DOHH2 (cell line): ENCODE data around the gene GOT2.

Source experiments
- H3F3A ChIP-seq: fragments of 200-600 bp; sonication (generic), shearing (Covaris generic); 2 replicates; pipeline ENCODE4 v1.6.0; 2016; ENCODE audit warnings: antibody characterized with exemption, mild to moderate bottlenecking; ENCODE audit not compliant: control insufficient read depth, insufficient read depth
- H3K27ac ChIP-seq: fragments of 200-600 bp; sonication (generic); 2 replicates; pipeline ENCODE4 v1.5.1; 2014; ENCODE audit warnings: low read depth, mild to moderate bottlenecking, low read length, moderate library complexity
- H3K27me3 ChIP-seq: fragments of 200-600 bp; sonication (generic); 2 replicates; pipeline ENCODE4 v1.6.1; 2014; ENCODE audit warnings: mild to moderate bottlenecking, low read length, mixed read lengths; ENCODE audit not compliant: control insufficient read depth
- H3K36me3 ChIP-seq: fragments of 200-600 bp; sonication (generic); 2 replicates; pipeline ENCODE4 v1.6.1; 2014; ENCODE audit warnings: mild to moderate bottlenecking, low read length, moderate library complexity, mixed read lengths; ENCODE audit not compliant: control insufficient read depth
- H3K4me1 ChIP-seq: fragments of 200-600 bp; sonication (generic); 2 replicates; pipeline ENCODE4 v1.6.1; 2014; ENCODE audit warnings: mild to moderate bottlenecking, low read length, mixed read lengths; ENCODE audit not compliant: control insufficient read depth
- H3K4me2 ChIP-seq: fragments of 200-600 bp; sonication (generic); 2 replicates; pipeline ENCODE4 v1.6.0; 2014; ENCODE audit warnings: mild to moderate bottlenecking, low read length, moderate library complexity
- H3K4me3 ChIP-seq: fragments of 200-600 bp; sonication (generic); 2 replicates; pipeline ENCODE4 v1.5.1; 2014; ENCODE audit warnings: mild to moderate bottlenecking, low read length, mixed read lengths
- H3K79me2 ChIP-seq: fragments of 200-600 bp; sonication (generic); 2 replicates; pipeline ENCODE4 v1.6.1; 2014; ENCODE audit warnings: mild to moderate bottlenecking, low read length, mixed read lengths; ENCODE audit not compliant: control insufficient read depth
- H3K9me2 ChIP-seq: fragments of 200-600 bp; sonication (generic); replicated peaks from 2 replicates; pipeline ENCODE4 v1.6.1; 2014; ENCODE audit warnings: mild to moderate bottlenecking, low read length, mixed read lengths; ENCODE audit not compliant: control insufficient read depth
- H3K9me3 ChIP-seq: fragments of 200-600 bp; sonication (generic); 2 replicates; pipeline ENCODE4 v1.6.1; 2014; ENCODE audit warnings: antibody characterized with exemption, low read length, mixed read lengths; ENCODE audit not compliant: control insufficient read depth, insufficient read depth
- H4K20me1 ChIP-seq: fragments of 200-600 bp; sonication (generic); 2 replicates; pipeline ENCODE4 v1.6.0; 2014; ENCODE audit warnings: low read depth, mild to moderate bottlenecking, antibody characterized with exemption, low read length, moderate library complexity; ENCODE audit not compliant: control insufficient read depth, insufficient read depth
- CTCF ChIP-seq: fragments of 200-600 bp; sonication (generic); IDR thresholded peaks from one replicate; pipeline ENCODE4 v1.5.1; 2014; ENCODE audit warnings: antibody characterized with exemption, mild to moderate bottlenecking, low read depth, low read length; ENCODE audit not compliant: poor library complexity, severe bottlenecking
- EZH2phosphoT487 ChIP-seq: fragments of 200-600 bp; sonication (generic); IDR thresholded peaks from 2 replicates; pipeline ENCODE4 v1.6.1; 2017; ENCODE audit warnings: borderline replicate concordance, mild to moderate bottlenecking, antibody characterized with exemption, low read length, moderate library complexity, mixed read lengths

The GOT2 gene

GRCh38 chr16:58717994-58718393 lies 16.1 kb downstream of the GOT2 start:
- Histone ChIP-seq H3K9me2 (no peaks in the 10 kb centered on the region), H3K27me3 (no peaks in the 10 kb centered on the region), H3K79me2 (peaks cover 3% of the 10 kb centered on the region; the same call in 1 of the 2 replicates), H4K20me1 (no peaks in the 10 kb centered on the region), H3K9me3 (no peaks in the 10 kb centered on the region), H3K27ac (no peak overlapping the region), H3K4me3 (no peak overlapping the region), H3F3A (no peaks in the 10 kb centered on the region), H3K36me3 (peaks cover 77% of the 10 kb centered on the region), H3K4me2 (no peak overlapping the region), H3K4me1 (no peaks in the 10 kb centered on the region)
- TF ChIP-seq CTCF, result no peak
- no peak for TF ChIP-seq EZH2phosphoT487

GRCh38 chr16:58716468-58716867 lies 17.6 kb downstream of the GOT2 start:
- Histone ChIP-seq H3K4me2 (no peak overlapping the region), H3K79me2 (no peaks in the 10 kb centered on the region), H4K20me1 (no peaks in the 10 kb centered on the region), H3K4me1 (no peaks in the 10 kb centered on the region), H3K9me2 (no peaks in the 10 kb centered on the region), H3K4me3 (no peak overlapping the region), H3K27ac (no peak overlapping the region), H3K27me3 (no peaks in the 10 kb centered on the region), H3K36me3 (peaks cover 78% of the 10 kb centered on the region), H3F3A (no peaks in the 10 kb centered on the region), H3K9me3 (no peaks in the 10 kb centered on the region)
- TF ChIP-seq EZH2phosphoT487 (no peak), CTCF (no peak)

GRCh38 chr16:58713742-58714141 lies 20.4 kb downstream of the GOT2 start:
- TF ChIP-seq CTCF (no peak), EZH2phosphoT487 (no peak)
- Histone ChIP-seq H3K27ac (no peak overlapping the region), H3K79me2 (no peaks in the 10 kb centered on the region), H3K9me2 (no peaks in the 10 kb centered on the region), H3F3A (no peaks in the 10 kb centered on the region), H3K4me3 (no peak overlapping the region), H3K4me2 (no peak overlapping the region), H3K4me1 (no peaks in the 10 kb centered on the region), H3K27me3 (no peaks in the 10 kb centered on the region), H3K9me3 (no peaks in the 10 kb centered on the region), H4K20me1 (no peaks in the 10 kb centered on the region), H3K36me3 (peaks cover 78% of the 10 kb centered on the region)

GRCh38 chr16:58709333-58709732 lies 24.8 kb downstream of the GOT2 start:
- H3K27ac ChIP-seq, result no peak overlapping the region
- no peak overlapping the region for H3K4me3 ChIP-seq
- H3K4me1 ChIP-seq, result no peaks in the 10 kb centered on the region
- no peaks in the 10 kb centered on the region for H3F3A ChIP-seq
- H4K20me1 ChIP-seq, result no peaks in the 10 kb centered on the region
- no peaks in the 10 kb centered on the region for H3K27me3 ChIP-seq
- peaks cover 70% of the 10 kb centered on the region for H3K36me3 ChIP-seq
- no peaks in the 10 kb centered on the region for H3K79me2 ChIP-seq
- H3K9me2 ChIP-seq, result no peaks in the 10 kb centered on the region
- H3K4me2 ChIP-seq, result no peak overlapping the region
- TF ChIP-seq CTCF (no peak), EZH2phosphoT487 (no peak)
- no peaks in the 10 kb centered on the region for H3K9me3 ChIP-seq
